Measurements from ENCODE around the gene LSM5.

DNA sequence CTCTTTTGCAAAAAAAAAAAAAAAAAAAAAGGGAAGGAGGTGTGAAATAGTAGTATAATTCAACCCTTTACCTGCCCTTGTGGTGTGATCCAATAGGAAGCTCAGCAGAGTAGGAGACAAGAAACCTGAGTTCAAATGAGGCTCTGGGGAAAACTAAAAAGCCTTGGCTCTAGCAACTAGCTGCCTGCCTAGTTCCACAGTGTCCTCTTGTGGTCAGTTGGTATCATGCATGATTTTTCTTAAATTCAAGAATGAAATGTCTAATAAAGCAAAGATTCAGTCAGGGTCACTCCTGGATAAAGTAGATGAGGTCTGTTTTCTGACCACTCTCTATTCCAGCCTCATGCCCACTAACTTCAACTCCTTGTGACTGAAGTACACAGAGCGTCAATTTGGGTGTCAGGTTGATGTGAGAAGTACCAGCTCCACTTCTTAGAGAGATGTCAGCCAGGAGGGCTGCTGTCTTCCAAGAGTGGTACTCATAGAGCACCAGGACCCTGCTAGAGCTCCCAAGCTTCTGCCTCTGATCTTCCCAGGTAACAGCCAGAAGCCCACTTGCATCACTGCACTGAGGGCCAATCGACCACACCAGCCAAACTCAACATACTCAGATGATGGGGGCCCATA is 10.5 kb downstream of the LSM5 start:
- TF ChIP-seq EZH2 (IDR thresholded peaks at IDR 0.05): no peak
- no peak for TF ChIP-seq POLR2AphosphoS5 (IDR thresholded peaks at IDR 0.05; ENCODE audit: borderline replicate concordance, low read depth, low read length)

Measured in SK-N-MC (cell line).